ENCODE data around the gene HVCN1.

GRCh38 chr12:110613071-110613770 is 75.7 kb downstream of the HVCN1 start:
- TF ChIP-seq TAF1 (IDR thresholded peaks at IDR 0.05; ENCODE audit: borderline replicate concordance, insufficient read depth, low read length) = no peak
- no peak for TF ChIP-seq POLR2AphosphoS5 (IDR thresholded peaks at IDR 0.05; ENCODE audit: low read depth, low read length)
- no peak for TF ChIP-seq SIN3A (IDR thresholded peaks at IDR 0.05; ENCODE audit: borderline replicate concordance, insufficient read depth, low read length)
- no peak for TF ChIP-seq REST (IDR thresholded peaks at IDR 0.05; ENCODE audit: insufficient read depth in 1 of 2, low read depth in 2 of 2, low read length in 2 of 2)
- TF ChIP-seq FOXP2 (optimal IDR thresholded peaks at IDR 0.05; ENCODE audit: borderline replicate concordance, extremely low read depth, extremely low read length, insufficient read depth) = no peak

All from PFSK-1 (cell line).